NCI-H2196 (cell line): ENCODE data around the gene CEP162.
"Not testable (repeated sequence)": the region's sequence is repeated elsewhere in the genome, so short reads cannot be mapped to it uniquely, and the experiment has no call there.

ENCODE experiments used
- DNase-seq: peaks from one replicate; lab custom pipeline; 2025; ENCODE audit not compliant: unreplicated experiment; lab: John Stamatoyannopoulos, UW

Gene CEP162

GRCh38 chr6:84089081-84089480 is 138.4 kb downstream of the CEP162 start:
- DNase-seq = no peak

GRCh38 chr6:84086545-84087429 is 140.7 kb downstream of the CEP162 start:
- no peak for DNase-seq

DNA sequence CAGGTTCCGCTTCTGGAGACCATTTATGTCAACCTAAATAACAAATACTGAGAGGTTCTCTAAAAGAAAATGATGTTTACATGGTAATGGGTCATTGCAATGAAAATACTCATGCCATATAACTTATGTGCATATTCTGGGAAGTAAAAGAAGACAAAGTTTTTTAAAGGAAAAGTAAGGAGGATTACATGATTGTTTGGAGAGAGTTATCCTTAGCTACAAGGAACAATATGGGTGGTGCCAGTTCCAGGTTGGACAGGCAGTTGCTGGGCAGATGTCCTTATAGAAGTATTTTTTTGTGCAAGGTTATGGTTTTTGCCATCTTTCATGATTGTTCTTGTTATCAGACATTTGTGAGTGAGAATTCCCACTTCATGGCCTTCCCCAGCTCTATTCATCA is 141.4 kb downstream of the CEP162 start:
- no peak for DNase-seq

DNA sequence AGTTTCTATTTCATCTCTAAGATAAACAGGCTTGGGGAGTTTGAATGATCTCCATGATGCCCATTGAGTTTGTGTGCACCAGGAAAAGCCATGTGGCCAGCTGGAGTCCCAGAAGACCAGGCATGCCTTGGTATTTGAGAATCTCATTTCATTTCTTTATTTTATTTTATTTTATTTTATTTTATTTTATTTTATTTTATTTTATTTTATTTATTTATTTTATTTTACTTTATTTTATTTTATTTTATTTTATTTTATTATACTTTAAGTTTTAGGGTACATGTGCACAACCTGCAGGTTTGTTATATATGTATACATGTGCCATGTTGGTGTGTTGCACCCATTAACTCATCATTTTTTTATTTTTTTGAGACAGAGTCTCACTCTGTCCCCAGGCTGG is 142.7 kb downstream of the CEP162 start:
- DNase-seq = not testable (repeated sequence)

DNA sequence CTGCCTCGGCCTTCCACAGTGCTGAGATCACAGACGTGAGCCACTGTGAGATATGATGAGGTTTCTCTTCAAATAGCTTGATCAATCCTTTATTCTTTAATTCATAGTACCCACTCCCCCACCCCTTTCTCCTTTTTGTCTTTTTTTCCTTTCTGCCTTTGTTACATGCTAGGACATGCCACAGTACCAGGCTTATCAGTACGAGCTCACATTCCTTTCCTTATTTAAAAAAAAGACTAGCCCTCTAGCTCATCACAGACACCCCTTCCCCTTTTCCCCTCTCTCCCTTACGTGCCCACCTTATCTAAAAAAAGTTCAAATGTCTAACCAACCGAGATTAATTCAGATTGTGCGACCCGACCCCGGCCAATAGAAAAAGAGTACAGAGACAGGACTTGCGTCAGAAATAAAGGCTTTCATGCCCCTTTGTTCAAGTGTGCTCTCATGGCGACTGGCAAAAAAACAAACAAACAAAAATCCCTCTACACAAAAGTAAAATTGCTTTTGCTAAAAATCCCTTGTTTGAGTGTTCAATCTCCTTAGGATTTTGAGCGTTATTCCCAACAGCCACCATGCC is 144.7 kb downstream of the CEP162 start:
- DNase-seq = no peak

DNA sequence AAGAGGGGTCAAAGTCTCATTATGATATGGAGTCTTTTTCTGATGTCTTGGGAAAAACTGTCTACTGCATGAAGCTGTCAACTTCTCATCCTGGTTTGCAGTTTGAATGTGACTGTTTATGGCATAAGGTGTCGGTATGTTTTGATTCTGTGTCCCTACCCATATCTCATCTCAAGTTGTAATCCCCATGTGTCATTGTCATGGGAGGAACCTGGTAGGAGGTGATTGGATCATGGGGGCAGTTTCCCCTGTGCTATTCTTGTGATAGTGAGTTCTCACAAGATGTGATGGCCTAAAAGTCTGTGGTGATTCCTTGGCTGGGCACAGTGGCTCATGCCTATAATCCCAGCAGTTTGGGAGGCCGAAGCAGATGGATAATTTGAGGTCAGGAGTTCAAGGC is 146.2 kb downstream of the CEP162 start:
- DNase-seq = no peak

DNA sequence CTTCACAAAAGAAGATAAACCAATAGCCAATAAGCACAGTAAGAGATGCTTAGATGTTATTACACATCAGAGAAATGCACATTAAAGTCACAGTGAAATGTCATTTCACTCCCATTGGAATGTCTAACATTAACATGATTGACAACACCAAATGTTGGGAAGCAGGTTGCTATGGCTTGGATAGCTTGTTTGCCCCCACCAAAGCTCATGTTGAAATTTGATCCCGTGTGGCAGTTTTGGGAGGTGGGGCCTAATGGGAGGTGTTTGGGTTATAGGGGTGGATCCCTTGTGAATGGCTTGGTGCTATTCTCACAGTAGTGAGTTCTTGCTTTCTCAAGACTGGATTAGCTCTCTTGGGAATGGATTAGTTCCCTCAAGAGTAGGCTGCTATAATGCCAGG is 149.1 kb downstream of the CEP162 start:
- no peak for DNase-seq

DNA sequence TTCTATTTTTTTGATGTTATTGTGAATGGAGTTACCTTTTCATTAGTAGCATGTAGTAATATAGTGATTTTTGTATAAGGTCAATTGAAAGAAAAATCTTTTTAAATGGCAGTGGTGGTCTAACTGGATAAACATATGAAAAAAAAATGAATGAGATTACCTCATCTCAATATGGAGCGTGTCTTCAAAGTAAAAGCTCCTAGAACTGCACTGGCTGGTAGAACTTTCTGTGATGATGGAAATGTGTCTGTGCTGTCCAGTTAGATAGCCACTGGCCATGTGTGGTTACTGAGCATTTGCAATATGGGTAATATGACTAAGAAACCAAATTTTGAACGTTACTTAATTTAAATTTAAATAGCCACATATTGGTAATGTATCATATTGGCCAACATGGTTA is 149.8 kb downstream of the CEP162 start:
- DNase-seq = no peak

DNA sequence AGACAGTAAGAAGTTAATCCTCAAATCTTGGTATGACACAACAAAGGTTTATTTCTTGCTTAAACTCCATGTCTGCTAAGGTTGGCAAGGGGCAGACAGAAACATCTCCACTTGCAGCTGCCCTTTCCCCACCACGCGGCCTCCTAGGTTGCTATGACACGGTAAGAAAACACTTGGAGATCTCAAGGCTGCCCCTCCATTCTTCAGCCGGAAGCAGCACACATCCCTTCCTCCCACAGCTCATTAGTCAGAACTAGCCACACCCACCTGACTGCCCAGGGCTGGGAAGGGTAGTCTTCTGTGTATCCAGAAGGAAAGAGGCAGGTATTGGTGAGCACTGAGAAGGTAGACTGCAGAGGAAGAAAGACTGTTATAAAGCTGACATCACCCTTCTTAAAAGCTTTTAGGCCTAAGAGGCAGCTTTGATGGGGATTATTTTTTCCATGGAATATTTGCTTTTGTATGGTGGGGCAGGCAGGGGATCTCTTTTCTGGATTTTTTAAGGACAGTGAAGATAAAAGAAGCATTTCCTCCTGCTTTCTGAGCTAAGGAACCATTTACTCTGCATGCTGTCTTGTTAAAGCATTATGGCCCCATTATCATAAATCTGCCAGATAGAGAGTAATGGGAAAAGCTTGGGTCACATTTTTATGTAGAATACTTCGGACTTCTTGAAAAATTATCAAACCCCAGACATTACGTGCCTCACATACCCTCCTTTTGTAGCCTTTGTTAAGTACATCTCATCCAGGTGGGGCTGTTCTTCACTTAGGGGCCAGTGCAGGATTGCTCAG is 152.3 kb downstream of the CEP162 start:
- DNase-seq = no peak
